Measurements from ENCODE around the gene PTAFR. TPM values are rescaled to one million over a fixed set of nuclear protein-coding genes. Genes with fewer than 3 reads are reported as not detected.

Gene PTAFR
- total RNA-seq, 3 donors from 2014 or later (not counting 1 experiment from before 2014, with no cell fraction given) = 1.2 to 6.4 (median 1.5) TPM

GRCh38 chr1:28112388-28113241 lies 63.9 kb downstream of the PTAFR start:
- Histone ChIP-seq H3K27me3 (ENCODE audit: control insufficient read depth, insufficient read depth, low read length) (no peaks in the 10 kb centered on the region), H3K9me3 (ENCODE audit: control insufficient read depth, insufficient read depth, low read length) (no peaks in the 10 kb centered on the region), H3K4me1 (ENCODE audit: control insufficient read depth, insufficient read depth, low read length) (peaks cover 29% of the 10 kb centered on the region), H3K27ac (ENCODE audit: low read length) (peak overlapping the region; percentile 47), H3K4me3 (ENCODE audit: low read length) (no peak overlapping the region), H3K36me3 (ENCODE audit: control insufficient read depth, insufficient read depth, low read length) (no peaks in the 10 kb centered on the region)
- intact Hi-C loops (cut with micrococcal nuclease) = no loop called here
- 78% methylated on average over 4 of the region's 5 CpGs for WGBS (ENCODE audit: insufficient coverage)
- DNase-seq (peak in 1 of 2 donors; percentile 21), ATAC-seq (peak in 1 of 3 donors; percentile 58)
- Mint-ChIP-seq H3K4me1 (peaks cover 18 to 19% of the 10 kb centered on the region in 2 donors), H3K4me3 (no peak overlapping the region), H3K36me3 (no peaks in the 10 kb centered on the region), H3K27ac (peak overlapping the region in 1 of 2 donors; percentile 4), H3K27me3 (ENCODE audit: low read depth in 2 of 2) (no peaks in the 10 kb centered on the region), H3K9me3 (no peaks in the 10 kb centered on the region)
- no peak for TF ChIP-seq CTCF (IDR thresholded peaks at IDR 0.05)

DNA sequence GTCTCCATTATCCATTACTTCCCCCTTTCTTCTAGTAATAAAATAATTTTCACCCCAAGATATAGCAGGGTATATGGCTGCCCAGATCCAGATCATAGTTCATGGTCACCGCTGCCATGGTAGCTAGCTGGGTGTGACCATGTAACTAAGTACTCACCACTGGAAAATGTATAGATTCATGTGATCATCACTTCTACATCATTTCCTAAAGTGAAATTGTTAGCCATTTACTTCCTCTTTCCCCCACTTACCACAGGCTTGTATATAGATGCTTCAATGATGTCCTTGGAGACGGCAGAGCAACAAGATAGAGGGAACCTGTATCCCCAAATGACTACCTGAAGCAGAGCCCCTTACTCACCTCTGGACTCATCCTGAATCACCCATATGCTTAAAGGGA lies 65.3 kb downstream of the PTAFR start:
- Histone ChIP-seq H3K4me3 (ENCODE audit: low read length) (no peak overlapping the region), H3K36me3 (ENCODE audit: control insufficient read depth, insufficient read depth, low read length) (no peaks in the 10 kb centered on the region), H3K27ac (ENCODE audit: low read length) (peak overlapping the region; percentile 31), H3K4me1 (ENCODE audit: control insufficient read depth, insufficient read depth, low read length) (peaks cover 27% of the 10 kb centered on the region), H3K9me3 (ENCODE audit: control insufficient read depth, insufficient read depth, low read length) (no peaks in the 10 kb centered on the region), H3K27me3 (ENCODE audit: control insufficient read depth, insufficient read depth, low read length) (no peaks in the 10 kb centered on the region)
- peak overlapping the region; percentile 54 to 56 for H3K27ac Mint-ChIP-seq
- H3K4me3 Mint-ChIP-seq = no peak overlapping the region
- no peaks in the 10 kb centered on the region for H3K27me3 Mint-ChIP-seq (ENCODE audit: low read depth in 2 of 2)
- DNase-seq (no peak), ATAC-seq (peak; percentile 36 to 73 (median 45))
- H3K4me1 Mint-ChIP-seq = peaks cover 18 to 19% of the 10 kb centered on the region in 2 donors
- no peaks in the 10 kb centered on the region for H3K36me3 Mint-ChIP-seq
- intact Hi-C loops (cut with micrococcal nuclease) = no loop called here
- TF ChIP-seq CTCF (IDR thresholded peaks at IDR 0.05) = no peak
- WGBS (ENCODE audit: insufficient coverage) = 45% methylated on average over 2 of the region's 2 CpGs
- H3K9me3 Mint-ChIP-seq = no peaks in the 10 kb centered on the region

DNA sequence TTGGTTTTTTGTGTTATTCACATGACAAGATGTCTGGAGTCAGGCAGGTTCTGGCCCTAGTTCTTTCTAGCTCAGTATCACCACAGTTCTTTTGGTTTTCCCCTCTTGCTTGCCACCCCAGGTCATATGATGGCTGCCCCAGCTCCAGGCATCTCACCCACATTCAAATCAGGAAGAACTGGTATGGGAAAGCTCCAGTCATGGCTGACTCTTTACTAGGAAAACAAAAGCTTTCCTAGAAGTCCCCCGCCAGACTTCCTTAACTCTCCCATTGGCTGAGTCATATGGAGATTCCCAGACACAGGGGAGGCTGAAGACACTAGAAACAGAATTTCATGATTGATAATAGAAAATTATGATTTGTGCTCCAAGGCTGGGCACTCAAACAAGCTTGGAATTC lies 65.9 kb downstream of the PTAFR start:
- no peak for TF ChIP-seq CTCF (IDR thresholded peaks at IDR 0.05)
- H3K9me3 Mint-ChIP-seq = no peaks in the 10 kb centered on the region
- H3K27ac Mint-ChIP-seq = peak overlapping the region; percentile 54 to 56
- no peaks in the 10 kb centered on the region for H3K36me3 Mint-ChIP-seq
- peaks cover 17 to 18% of the 10 kb centered on the region in 2 donors for H3K4me1 Mint-ChIP-seq
- Histone ChIP-seq H3K36me3 (ENCODE audit: control insufficient read depth, insufficient read depth, low read length) (no peaks in the 10 kb centered on the region), H3K4me1 (ENCODE audit: control insufficient read depth, insufficient read depth, low read length) (peaks cover 21% of the 10 kb centered on the region), H3K4me3 (ENCODE audit: low read length) (no peak overlapping the region), H3K9me3 (ENCODE audit: control insufficient read depth, insufficient read depth, low read length) (no peaks in the 10 kb centered on the region), H3K27ac (ENCODE audit: low read length) (peak overlapping the region; percentile 6), H3K27me3 (ENCODE audit: control insufficient read depth, insufficient read depth, low read length) (no peaks in the 10 kb centered on the region)
- ATAC-seq (no peak), DNase-seq (no peak)
- 100% methylated on average over 1 of the region's 1 CpG for WGBS (ENCODE audit: insufficient coverage)
- H3K4me3 Mint-ChIP-seq = no peak overlapping the region
- no peaks in the 10 kb centered on the region for H3K27me3 Mint-ChIP-seq (ENCODE audit: low read depth in 2 of 2)
- intact Hi-C loops (cut with micrococcal nuclease) = no loop called here
